ENCODE measurements around the gene SLC35E3.

The SLC35E3 gene

DNA sequence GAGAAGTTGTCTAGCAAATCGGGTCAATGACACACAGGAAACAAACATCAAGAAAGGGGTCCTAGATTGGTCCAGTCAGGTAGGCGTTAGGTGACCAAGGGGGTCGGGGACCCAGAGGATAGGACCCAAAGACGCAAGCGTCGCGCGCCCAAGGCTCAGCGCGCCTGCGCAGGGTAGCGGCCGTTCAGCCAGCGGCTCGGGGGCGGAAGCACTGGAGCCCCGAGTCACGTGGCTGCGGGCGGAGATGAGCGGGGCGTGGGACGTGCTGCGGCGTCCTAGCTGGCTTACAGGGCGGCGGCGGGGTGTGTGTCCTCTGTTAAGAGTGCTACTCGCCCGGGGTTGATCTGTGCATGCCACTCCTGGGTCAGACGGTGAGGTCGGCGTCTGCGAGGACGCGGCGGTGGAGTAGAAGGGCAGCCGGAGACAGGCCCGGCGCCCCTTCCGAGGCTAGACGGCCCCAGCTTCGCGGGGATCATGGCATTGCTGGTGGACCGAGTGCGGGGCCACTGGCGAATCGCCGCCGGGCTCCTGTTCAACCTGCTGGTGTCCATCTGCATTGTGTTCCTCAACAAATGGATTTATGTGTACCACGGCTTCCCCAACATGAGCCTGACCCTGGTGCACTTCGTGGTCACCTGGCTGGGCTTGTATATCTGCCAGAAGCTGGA lies at the start of gene SLC35E3:
Gene SLC35E3 (plus strand): TSS at position 273 of the 668 bp plus-strand sequence. CDS start 202 bp downstream, at position 475.
- DNase-seq, result peak; percentile 90

DNA sequence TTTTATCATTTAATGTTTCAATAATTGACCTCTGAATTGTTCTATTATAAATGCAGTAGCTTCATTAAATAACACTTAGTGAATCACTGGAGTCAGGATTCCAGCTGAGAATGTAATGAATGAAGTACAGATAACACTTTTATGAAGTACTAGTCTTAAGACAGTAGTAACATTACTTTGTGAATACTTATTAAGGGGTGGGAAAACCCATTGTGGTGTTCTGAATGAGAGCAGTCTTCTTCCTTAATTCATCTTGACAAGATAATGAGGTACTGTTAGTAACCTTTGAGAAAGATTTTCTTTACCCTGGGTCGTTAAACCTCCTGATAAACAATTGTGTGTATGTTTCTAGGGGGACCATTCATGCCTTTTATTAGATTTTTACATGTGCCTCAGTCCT lies 46.5 kb upstream of the SLC35E3 start:
- DNase-seq, result no peak

DNA sequence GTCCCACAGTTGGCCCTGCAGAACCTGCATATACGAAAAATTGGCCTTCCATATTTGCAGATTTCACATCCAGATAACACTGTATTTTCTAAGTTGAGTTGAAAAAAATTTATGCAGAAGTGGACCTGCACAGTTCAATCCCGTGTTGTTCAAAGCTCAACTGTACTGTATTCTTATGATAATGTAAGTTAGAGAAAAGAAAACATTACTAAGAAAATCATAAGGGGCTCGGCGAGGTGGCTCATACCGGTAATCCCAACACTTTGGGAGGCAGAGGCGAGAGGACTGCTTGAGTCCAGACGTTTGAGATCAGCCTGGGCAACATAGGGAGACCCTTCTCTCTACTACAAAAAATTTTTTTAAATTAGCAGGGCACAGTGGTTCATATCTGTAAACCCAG lies 18.2 kb upstream of the SLC35E3 start:
- no peak for DNase-seq

DNA sequence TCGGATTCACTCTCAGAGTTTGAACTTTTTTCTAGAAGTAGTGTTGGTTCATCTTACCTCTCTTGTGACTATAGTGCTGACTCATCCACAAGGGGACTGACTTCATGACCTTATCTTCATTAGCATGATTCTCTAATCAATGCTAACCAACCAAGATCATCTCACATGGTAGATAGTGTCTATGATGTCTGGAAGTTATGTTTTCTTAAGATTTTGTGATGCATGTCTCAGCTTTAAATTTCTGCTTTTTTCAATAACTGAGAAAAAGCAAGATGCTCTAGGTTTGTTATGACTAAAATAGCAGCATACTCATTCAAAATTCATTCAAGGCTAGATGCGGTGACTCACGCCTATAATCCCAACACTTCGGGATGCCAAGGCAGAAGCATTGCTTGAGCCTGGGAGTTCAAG lies 12.3 kb upstream of the SLC35E3 start:
- DNase-seq, result no peak

DNA sequence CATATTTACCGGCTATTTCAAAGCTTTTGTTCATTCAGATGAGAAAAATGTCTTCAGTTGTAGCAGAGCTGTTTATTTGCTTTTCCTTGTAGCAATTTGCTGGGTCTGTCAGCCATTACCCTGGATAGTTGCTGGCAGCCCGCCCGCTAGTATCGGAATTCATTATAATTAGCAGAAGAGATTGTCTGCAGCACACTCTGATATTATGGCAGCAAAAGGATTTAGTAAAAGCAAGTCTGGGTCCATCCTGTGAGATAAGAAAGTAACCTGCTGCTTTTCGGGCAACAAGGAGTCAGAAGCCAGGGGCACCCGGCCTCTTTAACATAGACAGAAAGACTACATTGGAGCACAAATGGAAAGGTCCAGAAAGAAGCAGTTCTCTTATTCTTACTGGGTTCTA lies 6.1 kb upstream of the SLC35E3 start:
- DNase-seq, result no peak

DNA sequence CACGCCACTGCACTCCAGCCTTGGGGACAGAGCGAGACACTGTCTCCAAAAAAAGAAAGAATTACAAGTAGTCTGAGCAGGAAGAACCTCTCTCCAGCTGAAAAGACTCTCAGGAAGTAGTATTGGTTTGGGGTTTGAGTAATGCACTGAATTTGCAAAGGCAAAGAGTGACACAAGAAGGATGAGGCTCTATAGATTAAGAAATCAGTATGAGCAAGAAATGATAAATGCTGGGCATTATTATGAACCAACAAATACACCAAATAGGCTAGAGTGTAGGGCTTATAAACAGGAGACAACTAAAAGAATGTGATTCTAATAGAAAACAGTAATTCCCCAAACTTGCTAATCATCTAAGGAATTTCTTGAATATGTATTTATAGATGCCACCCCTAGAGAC lies 2.6 kb upstream of the SLC35E3 start:
- no peak for DNase-seq

DNA sequence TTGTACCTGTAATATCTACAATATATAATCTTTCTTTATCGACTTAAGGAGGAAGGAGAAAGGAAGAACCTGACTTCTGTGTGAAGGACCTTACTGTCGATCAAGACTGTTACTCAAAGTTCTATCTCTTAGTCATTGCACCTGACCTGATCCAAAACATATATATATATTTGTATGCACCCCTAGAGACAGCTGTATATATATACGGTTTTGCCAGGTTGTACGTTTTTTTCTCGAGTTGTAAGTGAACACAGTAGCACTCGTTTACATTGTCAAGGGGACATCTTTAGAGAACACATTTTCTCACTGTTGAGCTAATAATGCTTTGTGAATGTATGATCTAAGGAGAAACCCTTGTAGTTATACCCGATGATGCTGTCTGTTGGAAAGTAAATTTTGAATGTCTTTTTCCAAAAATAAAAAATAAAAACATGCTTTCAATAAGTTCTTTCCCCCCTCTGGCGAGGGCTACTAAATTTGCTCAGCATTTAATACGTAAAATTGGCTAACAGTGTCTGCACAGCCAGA lies 536 bp upstream of the SLC35E3 start:
- no peak for DNase-seq

- DNase-seq, result no peak
Measured at GRCh38 chr12:68746572-68747180, 700 bp downstream of the SLC35E3 start.

DNA sequence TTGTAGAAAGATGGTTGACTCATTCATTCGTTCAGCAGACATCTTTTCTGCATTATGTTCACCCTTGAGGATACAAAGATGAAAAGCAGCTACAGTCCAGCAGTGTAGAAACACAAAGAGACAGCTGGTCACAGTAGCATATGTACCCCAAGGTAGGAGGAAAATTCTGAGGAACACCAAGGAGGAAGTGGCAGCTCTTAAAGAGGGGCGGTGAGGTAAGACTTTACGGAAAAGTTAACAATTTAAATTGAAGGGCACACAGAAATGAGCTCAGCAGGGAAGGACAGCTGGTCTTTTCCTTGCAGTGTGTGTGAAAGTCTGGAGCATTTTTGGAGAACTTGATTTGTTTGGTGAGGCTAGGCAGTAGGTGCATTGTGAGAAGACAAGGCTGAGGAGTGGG lies 3.5 kb downstream of the SLC35E3 start:
- DNase-seq, result no peak

DNA sequence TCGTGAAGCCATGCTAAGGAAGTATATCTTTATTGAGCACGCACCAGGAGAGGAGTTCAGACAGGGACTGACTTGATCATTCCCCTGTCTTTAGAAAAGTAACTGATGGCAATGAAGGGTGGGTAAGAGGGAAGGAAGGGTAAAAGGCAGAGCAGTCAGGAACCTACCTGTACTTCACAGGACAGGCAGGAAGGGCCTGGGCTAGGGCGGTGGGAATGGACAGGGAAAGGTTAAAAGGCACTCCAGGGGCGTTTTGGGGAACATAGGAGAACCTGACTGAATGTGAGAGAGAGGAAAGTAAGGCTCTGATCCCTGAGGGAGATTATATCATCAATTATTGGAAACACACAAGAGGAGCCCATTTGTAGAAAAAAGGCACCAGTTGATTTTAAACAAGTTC lies 3.9 kb downstream of the SLC35E3 start:
- no peak for DNase-seq

DNA sequence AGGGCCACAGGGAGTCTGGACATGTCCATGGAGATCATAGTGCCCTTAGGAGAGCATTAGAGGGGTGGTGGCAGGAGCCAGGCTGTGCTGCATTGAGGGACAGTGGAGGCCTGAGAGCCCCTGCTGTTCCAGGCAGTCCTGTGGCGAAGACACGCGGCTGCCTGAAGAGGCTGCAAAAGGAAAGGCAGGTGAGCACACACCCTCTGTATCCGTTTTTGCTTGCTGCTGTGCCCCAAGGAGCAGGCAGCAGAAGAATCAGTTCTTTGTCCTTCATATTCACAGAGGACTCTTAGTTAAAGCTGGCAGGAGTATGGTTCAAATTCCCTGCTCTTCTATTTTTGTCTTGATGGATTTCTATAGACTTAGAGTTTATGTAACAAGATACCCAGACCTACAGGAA lies 4.5 kb downstream of the SLC35E3 start:
- DNase-seq, result no peak

DNA sequence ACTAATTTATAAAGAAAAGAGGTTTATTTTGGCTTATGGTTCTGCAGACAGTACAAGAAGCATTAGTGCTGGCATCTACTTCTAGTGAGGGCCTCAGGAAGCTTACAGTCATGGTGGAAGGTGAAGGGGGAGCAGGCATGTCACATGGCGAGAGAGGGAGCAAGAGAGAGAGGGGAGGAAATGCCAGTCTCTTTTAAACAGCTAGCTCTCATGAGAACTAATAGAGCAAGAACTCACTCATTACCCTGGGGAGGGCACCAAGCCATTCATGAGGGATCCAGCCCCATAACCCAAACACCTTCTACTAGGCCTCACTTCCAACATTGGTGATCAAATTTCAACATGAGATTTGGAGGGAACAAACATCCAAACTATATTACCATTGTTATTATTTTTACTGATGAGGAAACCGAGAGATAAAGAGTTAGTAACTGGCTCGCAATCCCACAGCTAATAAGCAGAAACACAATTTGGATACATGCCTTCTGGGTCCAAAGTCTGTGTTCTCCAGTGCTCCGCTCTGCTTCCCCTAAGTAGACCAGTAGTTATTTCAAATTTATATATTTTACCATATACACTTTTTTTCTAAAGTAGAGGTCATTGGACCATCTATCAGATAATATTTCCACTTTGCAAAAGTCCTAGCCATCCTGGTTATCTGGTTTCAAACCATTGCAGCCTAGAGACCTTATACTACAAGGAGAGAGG lies 9.7 kb downstream of the SLC35E3 start:
- no peak for DNase-seq

DNA sequence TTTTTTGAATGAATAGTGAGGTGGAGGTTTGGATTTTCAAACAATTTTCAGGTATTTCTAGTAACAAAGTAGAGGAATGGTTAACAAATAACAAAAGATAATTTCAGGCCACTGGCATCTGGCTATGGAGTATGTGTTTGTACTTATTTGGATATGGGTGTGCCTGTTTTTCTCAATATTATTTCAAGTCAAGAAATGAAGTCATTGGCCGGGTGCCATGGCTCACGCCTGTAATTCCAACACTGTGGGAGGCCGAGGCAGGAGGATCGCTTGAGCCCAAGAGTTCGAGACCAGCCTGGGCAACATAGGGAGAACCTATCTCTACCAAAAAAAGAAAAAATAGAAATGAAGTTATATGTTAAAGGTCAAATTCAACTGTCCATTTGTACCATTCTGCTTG lies 13.9 kb downstream of the SLC35E3 start:
- DNase-seq, result no peak

- DNase-seq, result no peak
Measured at GRCh38 chr12:68760806-68761441, 14.9 kb downstream of the SLC35E3 start.

DNA sequence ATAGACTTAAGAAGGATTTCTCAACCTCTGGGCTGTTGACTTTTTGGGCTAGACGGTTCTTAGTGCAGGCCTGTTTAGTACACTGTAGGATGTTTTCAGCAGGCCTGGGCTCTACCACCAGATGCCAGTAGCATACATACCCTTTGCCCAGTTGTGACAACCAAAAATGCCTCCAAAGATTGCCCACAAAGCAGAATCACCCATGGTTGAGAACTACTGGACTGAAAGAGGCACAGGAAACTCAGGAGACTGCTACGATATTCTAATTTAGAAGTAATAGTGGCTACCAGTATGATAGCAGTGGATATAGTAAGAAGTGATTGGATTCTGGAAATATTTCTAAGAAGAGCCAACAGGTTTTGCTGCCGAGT lies 15.5 kb downstream of the SLC35E3 start:
- DNase-seq, result no peak

DNA sequence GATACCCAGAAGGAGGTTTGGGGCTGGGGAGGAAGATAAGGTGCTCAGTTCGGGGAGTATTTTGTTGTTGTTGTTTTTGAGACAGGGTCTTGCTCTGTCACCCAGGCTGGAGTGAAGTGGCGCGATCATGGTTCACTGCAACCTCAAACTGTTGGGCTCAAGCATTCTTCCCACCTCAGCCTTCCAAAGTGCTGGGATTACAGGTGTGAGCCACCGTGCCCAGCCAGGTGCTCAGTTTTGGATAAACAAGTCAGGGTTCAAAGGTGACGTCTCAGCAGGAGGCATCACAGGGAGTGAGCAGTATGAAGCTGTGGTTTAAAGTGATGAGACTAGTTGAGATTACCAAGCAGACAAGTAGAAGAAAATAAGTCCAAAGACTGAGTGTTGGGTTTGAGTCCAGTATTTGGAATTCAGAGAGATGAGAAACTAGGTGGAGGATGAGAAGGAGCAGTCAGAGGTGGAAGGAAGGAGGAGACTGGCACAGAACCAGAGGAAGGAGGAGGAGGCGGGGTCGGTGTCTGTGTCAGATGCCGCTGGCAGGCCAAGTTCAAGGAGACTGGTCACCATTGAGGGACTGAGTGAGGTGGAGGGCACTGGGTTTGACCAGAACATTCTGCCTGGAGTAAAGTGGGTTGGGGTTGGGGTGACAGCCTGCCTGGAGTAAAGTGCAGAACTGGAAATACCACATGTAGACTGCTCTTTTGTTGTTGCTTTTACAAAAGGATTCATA lies 16.1 kb downstream of the SLC35E3 start:
- DNase-seq, result no peak

- DNase-seq, result no peak
Measured at GRCh38 chr12:68762691-68763090, 16.7 kb downstream of the SLC35E3 start.

GRCh38 chr12:68765696-68766095 lies 19.7 kb downstream of the SLC35E3 start:
- no peak for DNase-seq

GRCh38 chr12:68766646-68767045 lies 20.7 kb downstream of the SLC35E3 start:
- DNase-seq, result no peak

GRCh38 chr12:68767191-68767590 lies 21.2 kb downstream of the SLC35E3 start:
- no peak for DNase-seq

DNA sequence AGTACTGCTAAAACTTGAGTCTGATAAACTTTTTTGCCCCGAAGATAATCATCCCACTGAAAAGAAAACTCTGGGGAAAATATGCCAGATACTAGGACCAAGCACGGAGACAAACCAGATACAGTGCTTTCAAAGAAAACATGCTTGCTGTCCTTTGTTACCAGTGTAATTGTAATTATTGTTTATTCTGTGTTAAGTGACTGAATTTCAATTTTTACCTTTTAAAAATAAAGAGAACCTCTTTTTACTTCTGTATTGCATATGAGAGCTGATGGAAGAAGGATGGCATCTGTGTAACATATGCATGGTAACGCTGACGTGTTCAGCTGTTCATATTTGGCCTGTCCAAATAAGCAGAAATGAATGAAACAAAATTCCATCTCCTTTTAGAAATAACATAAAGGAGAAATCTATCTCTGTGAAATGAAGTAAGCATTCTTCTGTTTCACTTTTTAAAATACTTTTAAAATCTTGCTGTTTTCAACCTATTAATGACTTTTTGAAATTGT lies 22.5 kb downstream of the SLC35E3 start:
- no peak for DNase-seq

DNA sequence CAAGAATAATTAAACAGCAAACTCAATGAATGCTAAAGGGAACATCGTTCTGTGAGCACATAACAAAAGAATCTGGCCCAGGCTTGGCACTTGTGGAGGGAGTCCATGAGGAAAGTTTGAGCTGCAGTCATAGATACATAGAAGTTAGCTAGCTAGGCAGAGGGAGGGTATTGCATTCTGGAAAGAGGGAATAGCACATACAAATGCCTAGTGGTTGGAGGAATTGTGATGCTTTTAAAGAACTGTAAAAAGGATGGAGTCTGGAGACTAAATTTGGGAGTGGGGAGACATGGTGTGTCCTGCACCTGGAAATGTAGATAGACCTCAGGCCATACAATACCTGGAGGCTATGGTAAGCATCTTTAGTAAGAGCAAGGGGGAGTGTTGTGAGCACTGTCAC lies 24.0 kb downstream of the SLC35E3 start:
- DNase-seq, result no peak
